OCI-LY7 (cell line): ENCODE results near the gene CIITA.

Source experiments
- CTCF ChIP-seq: fragments of 200-600 bp; sonication (generic); conservative IDR thresholded peaks from 2 replicates; pipeline ENCODE4 v1.5.1; 2014; ENCODE audit warnings: mild to moderate bottlenecking, antibody characterized with exemption, low read length, moderate library complexity, mixed read lengths
- EZH2phosphoT487 ChIP-seq: fragments of 200-600 bp; sonication (generic); IDR thresholded peaks from 2 replicates; pipeline ENCODE4 v1.6.1; 2018; ENCODE audit warnings: low read depth, borderline replicate concordance, mild to moderate bottlenecking, mixed run types, antibody characterized with exemption, low read length, moderate library complexity, mixed read lengths

DNA sequence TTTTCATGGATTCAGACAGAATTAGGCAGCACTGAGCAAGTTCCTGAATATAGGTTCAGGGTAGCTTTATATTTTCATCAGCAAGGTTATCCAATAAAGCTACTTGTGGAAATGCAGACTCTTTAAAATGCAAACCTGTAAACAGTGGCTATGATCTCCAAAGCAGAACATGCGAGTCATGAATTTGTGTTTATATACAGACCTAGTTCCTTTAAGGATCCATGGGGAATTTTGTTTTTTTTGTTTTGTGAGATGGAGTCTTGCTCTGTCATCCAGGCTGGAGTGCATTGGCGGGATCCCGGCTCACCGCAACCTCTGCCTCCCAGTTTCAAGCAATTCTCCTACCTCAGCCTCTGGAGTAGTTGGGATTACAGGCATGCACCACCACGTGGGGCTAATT lies 82.2 kb downstream of the CIITA start:
- no peak for TF ChIP-seq CTCF
- no peak for TF ChIP-seq EZH2phosphoT487
